Islet precursor cell (in vitro differentiated cells): Measurements from ENCODE around the gene TBX1.

Experiments
- DNase-seq: peaks from one replicate; pipeline ENCODE4 v3.0.0-alpha.2; 2018

The TBX1 gene

GRCh38 chr22:19760058-19760950, at the start of gene TBX1:
Gene TBX1 (plus strand): TSS chr22:19760778. CDS start chr22:19760844, 66 bp downstream.
- DNase-seq: no peak

GRCh38 chr22:19713245-19713644, 47.3 kb upstream of the TBX1 start:
- DNase-seq: no peak

- no peak for DNase-seq
Measured at GRCh38 chr22:19713650-19714311, 46.8 kb upstream of the TBX1 start.

DNA sequence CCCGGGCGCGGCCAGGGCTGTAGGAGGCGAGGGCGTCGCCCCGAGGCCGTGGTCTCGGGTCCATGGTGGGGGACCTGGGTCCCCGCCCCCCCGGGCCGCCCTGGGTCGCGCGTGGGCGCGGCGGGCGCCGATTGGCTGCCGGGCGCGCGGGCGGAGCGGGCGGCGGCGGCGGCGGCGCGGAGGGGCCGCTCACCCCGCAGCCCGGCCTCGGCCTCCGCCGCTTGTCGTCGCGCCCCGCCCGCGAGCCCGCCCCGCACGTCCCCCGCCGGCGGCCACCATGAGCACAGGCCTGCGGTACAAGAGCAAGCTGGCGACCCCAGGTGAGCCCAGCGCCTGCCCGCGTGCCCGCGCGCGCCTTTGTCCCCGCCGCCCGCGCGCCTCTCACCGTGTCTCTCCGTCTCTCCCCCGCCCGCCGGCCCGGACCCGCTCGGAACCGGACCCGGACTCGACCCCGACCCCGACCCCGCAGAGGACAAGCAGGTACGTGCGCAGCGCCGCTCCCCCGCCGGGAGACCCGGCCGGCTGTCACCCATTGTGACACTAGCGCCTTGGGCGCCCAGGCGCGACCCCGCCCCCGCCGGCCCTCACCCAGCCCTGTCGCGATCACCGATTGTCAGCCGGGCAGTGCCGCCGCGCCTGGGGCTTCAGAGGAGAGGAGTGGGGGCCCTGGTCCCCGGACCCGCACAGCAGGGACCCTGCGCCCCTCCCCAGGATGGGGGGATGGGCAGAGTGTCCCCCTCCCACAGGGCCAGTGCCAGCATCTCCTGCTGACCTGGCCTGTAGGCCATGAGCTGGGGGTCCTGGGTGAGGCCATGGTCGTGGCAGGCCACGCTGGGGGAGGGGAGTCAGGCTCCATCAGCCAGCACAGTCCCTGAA, 46.0 kb upstream of the TBX1 start, which contains the start of gene SEPTIN5:
Gene SEPTIN5, plus strand, starts transcription at position 192 of the 876 bp plus-strand sequence. Its CDS starts 86 bp downstream, at position 278.
- no peak for DNase-seq

DNA sequence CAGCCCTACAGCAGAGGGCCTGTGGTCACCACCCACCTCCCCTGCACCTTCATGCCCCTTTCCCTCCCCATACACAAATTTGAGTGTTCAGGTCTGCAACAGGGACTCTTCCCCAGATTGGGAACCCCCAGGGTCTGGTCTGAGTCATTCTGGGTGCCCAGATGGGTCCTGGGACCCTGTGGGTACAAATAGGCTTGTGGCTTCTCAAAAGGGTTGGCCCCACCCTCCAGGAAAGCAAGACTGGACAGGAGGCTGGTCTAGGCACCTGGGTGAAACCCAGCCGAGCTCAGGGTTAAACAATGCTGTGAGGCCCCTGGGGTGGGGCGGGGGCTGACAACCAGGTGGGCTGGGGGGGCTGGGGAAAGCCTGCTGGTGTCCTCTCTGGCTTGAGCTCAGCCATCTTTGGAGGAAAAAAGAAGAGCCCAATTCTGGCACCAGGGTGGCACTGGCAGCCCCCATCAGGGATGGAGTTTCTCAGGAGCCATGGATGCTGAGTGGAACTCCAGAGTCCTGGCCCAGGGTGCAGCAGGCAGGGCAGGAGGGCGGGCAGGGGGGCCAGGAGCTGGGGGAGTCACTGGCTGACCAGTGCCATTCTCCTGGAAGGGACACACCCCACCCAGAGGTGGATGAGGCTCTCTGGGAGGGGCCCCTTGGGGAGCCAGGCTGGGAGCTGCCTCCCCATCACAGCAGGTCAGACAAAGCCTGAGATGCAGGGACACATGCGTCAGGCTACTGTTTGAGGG, 45.2 kb upstream of the TBX1 start:
- no peak for DNase-seq

- DNase-seq: no peak
Measured at GRCh38 chr22:19716041-19716828, 44.3 kb upstream of the TBX1 start.

DNA sequence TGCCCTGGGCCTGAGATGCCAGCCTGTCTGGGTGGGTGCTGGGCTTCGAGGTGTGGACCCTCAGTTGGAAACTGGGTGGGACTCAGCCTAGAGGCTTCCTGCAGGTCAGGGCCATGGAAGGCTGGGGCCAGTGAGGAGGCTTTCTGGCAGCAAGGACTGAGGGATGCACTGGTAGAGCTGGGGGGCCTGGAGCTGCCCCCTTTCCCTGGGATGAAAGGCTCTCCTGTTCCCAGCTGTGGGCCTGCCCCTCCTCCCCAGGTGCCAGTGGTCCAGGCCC, 43.8 kb upstream of the TBX1 start:
- no peak for DNase-seq

- DNase-seq: no peak
Measured at GRCh38 chr22:19717181-19717580, 43.4 kb upstream of the TBX1 start.

DNA sequence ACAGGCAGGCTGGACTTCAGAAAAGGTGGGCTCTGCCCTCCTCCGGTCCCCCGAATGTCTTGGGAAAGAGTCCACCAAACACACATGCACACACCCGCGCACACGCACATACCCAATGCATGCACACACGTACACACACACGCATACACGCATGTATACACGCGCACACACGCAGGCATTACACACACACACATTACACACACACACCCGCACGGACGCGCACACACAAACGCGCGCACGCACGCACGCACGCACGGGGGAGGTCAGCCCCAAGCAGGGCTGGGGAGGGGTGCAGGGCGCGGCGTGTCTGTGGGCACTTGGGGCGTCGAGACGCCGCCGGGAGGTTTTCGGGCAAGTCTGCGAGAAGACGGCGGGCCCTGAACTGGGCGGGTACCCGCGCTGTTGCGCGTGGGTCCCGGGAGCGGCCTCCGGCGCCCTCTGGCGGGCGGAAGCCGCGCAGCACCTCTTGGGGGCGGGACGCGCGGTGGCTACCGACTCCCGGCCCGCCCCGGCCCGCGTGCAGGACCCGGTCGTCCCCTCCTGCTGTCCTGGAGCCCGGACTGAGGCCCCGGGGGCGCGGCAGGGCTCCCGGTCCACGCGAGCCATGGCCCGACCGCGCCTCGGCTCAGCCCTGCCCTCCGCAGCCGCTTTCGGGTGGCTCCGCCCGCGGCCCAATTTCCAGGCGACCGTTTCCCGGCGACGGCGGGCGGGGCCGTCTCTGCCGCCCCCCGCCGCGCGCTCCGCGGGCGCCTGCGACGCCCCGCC, 42.7 kb upstream of the TBX1 start:
- peak; percentile 81 for DNase-seq

DNA sequence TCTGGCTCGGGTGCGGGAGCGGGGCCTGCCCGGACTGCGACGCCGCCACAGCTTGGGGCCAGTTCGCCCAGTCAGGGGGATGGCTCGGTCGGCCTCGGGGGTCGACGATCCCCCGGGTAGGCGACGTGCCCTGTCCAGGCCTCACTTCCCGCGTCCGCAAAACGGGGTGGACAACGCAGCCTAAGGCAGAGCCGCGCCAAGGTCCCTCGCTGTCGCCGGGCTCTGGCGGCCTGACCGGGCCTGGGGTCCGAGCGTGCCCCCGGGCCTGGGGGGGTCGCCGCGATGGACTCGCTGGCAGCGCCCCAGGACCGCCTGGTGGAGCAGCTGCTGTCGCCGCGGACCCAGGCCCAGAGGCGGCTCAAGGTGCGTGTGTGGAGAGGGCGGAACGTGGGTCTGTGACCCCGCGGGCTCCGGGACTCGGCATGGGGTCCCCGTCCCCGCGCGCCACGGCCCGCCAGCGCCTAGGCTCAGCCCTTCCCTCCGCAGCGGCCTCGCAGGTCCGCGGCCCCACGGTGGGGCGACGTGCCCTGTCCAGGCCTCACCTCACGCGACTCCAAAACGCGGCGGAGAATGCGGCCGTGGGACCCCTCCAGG, 42.0 kb upstream of the TBX1 start:
- no peak for DNase-seq

- DNase-seq: no peak
Measured at GRCh38 chr22:19719050-19719482, 41.5 kb upstream of the TBX1 start.

GRCh38 chr22:19719488-19720021, 41.0 kb upstream of the TBX1 start:
- DNase-seq: no peak

DNA sequence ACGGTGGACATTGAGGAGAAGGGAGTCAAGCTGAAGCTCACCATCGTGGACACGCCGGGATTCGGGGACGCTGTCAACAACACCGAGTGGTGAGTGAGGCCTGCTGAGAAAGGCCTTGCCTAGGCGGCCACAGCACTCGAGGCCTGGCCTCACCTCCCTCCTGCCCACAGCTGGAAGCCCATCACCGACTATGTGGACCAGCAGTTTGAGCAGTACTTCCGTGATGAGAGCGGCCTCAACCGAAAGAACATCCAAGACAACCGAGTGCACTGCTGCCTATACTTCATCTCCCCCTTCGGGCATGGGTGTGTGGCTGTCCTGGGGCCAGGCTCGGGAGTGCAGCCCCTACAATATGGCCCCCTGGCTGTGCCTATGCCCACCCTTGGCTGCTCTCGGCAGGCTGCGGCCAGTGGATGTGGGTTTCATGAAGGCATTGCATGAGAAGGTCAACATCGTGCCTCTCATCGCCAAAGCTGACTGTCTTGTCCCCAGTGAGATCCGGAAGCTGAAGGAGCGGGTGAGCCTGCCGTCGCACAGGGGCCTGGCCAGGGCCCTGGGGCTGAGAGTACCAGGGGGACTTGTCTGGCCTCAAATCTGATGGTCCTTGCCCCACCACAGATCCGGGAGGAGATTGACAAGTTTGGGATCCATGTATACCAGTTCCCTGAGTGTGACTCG, 40.3 kb upstream of the TBX1 start:
- DNase-seq: no peak

DNA sequence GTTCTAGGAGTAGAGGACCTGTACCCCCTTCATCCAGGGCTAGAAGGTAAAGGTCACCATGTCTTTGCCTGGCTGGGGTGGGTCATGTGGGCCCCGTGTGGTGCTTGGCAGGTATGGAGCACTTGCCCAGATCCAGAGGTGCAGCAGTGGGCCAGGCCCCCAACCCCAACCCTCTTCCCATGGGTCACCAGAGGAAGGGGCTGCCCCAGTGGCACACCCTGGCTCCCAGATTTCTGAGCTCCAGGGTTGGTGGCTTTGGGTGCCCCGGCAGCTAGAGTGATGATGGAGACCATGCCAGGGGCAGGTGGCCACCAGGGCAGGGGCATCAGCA, 39.6 kb upstream of the TBX1 start:
- no peak for DNase-seq

GRCh38 chr22:19721330-19722177, 39.0 kb upstream of the TBX1 start:
- no peak for DNase-seq

DNA sequence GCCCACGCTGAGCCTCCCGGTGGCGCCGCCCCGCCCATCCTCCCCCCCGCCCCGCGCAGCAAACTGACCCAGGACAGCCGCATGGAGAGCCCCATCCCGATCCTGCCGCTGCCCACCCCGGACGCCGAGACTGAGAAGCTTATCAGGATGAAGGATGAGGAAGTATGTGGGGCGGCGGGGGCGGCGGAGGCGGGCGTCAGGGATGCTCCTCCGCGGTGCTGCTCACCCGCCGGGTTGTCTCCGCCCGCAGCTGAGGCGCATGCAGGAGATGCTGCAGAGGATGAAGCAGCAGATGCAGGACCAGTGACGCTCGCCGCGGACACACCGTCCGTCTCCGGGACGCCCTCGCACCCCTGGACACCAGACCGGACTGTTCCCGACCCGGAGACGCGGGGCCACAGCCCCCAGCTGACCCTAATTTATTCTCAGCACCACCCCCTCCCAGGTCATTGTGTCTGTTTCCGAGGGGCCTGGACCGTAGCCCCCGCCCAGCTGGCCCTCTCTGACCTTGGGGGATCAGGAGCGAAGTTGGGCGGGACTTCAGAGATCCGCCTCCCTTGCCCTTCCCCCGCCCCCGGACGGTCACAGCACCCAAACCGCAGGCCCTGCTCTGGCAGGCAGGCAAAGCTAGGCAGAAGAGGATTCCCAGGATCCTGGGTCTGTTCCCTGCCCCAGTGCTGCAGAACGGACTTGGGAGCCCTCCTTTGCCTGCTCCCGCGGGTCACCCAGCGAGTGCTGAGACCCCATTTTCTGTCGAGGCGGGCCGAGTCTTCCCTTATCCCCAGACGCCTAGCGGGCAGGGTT, 38.2 kb upstream of the TBX1 start:
- peak; percentile 71 for DNase-seq

DNA sequence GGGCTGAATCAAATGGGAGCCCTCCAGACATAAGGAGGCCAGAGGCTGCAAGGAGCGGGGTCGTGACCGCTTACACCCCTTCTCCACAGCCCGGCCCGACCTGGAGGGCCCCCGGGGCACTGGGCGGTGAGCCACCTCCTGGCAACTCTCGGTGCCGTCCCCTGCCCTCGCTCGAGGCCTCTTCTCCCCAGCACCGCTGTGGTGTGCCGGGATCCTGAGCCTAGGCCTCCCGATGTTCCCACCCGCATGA, 37.7 kb upstream of the TBX1 start:
- no peak for DNase-seq
